H1 (cell line): ENCODE measurements around the gene FRY. TPM values are rescaled to one million over a fixed set of nuclear protein-coding genes. Genes with fewer than 3 reads are reported as not detected.

Experiments used
- CTCF ChIA-PET: fragments of 300-600 bp; sonication (Branson Sonifier 250); formaldehyde crosslinking; loops from one replicate; lab custom pipeline; 2021; ENCODE audit not compliant: partially characterized antibody; lab: Charles Lee
- POLR2A ChIA-PET: fragments of 300-600 bp; sonication (Branson Sonifier 250); formaldehyde crosslinking; loops from one replicate; lab custom pipeline; 2021; ENCODE audit warnings: inconsistent platforms; ENCODE audit not compliant: partially characterized antibody; lab: Charles Lee
- DNase-seq, 2 experiments: peaks; one replicate each; pipeline versions ENCODE4 v3.0.0 to v3.0.0-alpha.2; 2010 to 2022; ENCODE audit warnings: low spot score in 2 of 2, low read depth in 1 of 2, mixed read lengths in 1 of 2
- FAIRE-seq: peaks from 2 replicates; lab custom pipeline; 2011; peaks lifted over from hg19 to GRCh38; lab: Jason Lieb, UNC
- H2AFZ ChIP-seq: 2 replicates; pipeline ENCODE4 v1.8.1; 2012; ENCODE audit warnings: low read length, inconsistent platforms
- H2AK5ac ChIP-seq: 2 replicates; pipeline ENCODE4 v1.6.1; 2013; ENCODE audit warnings: low read depth, low read length
- H2BK120ac ChIP-seq: replicated peaks from 2 replicates; pipeline ENCODE3; 2013; ENCODE audit warnings: low read depth, low read length, inconsistent platforms
- H2BK12ac ChIP-seq: 2 replicates; pipeline ENCODE4 v1.6.1; 2013; ENCODE audit warnings: low read depth, low read length
- H2BK15ac ChIP-seq: 2 replicates; pipeline ENCODE4 v1.6.1; 2013; ENCODE audit warnings: low read length
- H2BK20ac ChIP-seq: 2 replicates; pipeline ENCODE4 v1.6.1; 2013; ENCODE audit warnings: low read length
- H2BK5ac ChIP-seq: 2 replicates; pipeline ENCODE4 v1.6.1; 2013; ENCODE audit warnings: low read depth, low read length
- H3K14ac ChIP-seq: 2 replicates; pipeline ENCODE4 v1.6.1; 2013; ENCODE audit warnings: inconsistent platforms; ENCODE audit not compliant: insufficient read length
- H3K18ac ChIP-seq: 2 replicates; pipeline ENCODE4 v1.6.1; 2013; ENCODE audit warnings: low read length; ENCODE audit errors: extremely low read depth
- H3K23ac ChIP-seq: 2 replicates; pipeline ENCODE4 v1.6.1; 2013; ENCODE audit warnings: inconsistent platforms; ENCODE audit not compliant: insufficient read length
- H3K23me2 ChIP-seq: 2 replicates; pipeline ENCODE4 v1.6.1; 2013; ENCODE audit warnings: low read depth, low read length
- H3K27ac ChIP-seq: 2 replicates; pipeline ENCODE4 v1.6.1; 2011; ENCODE audit warnings: low read depth, low read length, inconsistent platforms
- H3K27me3 ChIP-seq, 4 experiments: replicated peaks in 1 of 4; 1 replicate in 1 of 4; 2 replicates in 3 of 4; pipeline versions ENCODE4 v1.6.1 to v1.8.1; 2011 to 2013; ENCODE audit warnings: low read length in 3 of 4, mild to moderate bottlenecking in 3 of 4, inconsistent platforms in 2 of 4, mixed read lengths in 2 of 4, moderate library complexity in 1 of 4; ENCODE audit not compliant: control insufficient read depth in 3 of 4, insufficient read depth in 3 of 4; ENCODE audit errors: extremely low read depth in 1 of 4
- H3K36me3 ChIP-seq, 4 experiments: 2 replicates each; pipeline versions ENCODE4 v1.6.1 to v1.8.1; 2011 to 2013; ENCODE audit warnings: mild to moderate bottlenecking in 4 of 4, low read length in 3 of 4, moderate library complexity in 2 of 4, control low read depth in 1 of 4, inconsistent platforms in 1 of 4; ENCODE audit not compliant: insufficient read depth in 4 of 4, control insufficient read depth in 2 of 4
- H3K4ac ChIP-seq: replicated peaks from 2 replicates; pipeline ENCODE3; 2013; ENCODE audit warnings: low read length, low read depth, mixed read lengths, inconsistent platforms; ENCODE audit not compliant: insufficient read length
- H3K4me1 ChIP-seq, 4 experiments: replicated peaks in 1 of 4; 1 replicate in 1 of 4; 2 replicates in 3 of 4; pipeline versions ENCODE4 v1.6.1 to v1.8.1; 2011 to 2013; ENCODE audit warnings: low read length in 3 of 4, inconsistent platforms in 2 of 4, mixed read lengths in 1 of 4; ENCODE audit not compliant: insufficient read depth in 4 of 4, control insufficient read depth in 3 of 4
- H3K4me2 ChIP-seq, 2 experiments: 2 replicates each; pipeline versions ENCODE4 v1.6.1 to v1.8.1; 2011 to 2013; ENCODE audit warnings: low read depth in 2 of 2, low read length in 2 of 2, control low read depth in 1 of 2, inconsistent platforms in 1 of 2, mild to moderate bottlenecking in 1 of 2; ENCODE audit not compliant: insufficient read depth in 1 of 2
- H3K4me3 ChIP-seq, 4 experiments: fragments of 200-600, 300-600 bp in 1 of 4; sonication (generic), shearing (Covaris generic), sonication (Bioruptor Twin) in 1 of 4; 2 replicates each; pipeline versions ENCODE4 v1.5.1 to v1.8.1; 2011 to 2016; ENCODE audit warnings: low read length in 4 of 4, low read depth in 3 of 4, control low read depth in 2 of 4, inconsistent platforms in 2 of 4, mild to moderate bottlenecking in 2 of 4, mixed read lengths in 1 of 4, moderate library complexity in 1 of 4; ENCODE audit not compliant: insufficient read depth in 2 of 4; ENCODE audit errors: extremely low read depth in 1 of 4
- H3K56ac ChIP-seq: replicated peaks from 2 replicates; pipeline ENCODE3; 2013; ENCODE audit warnings: low read depth, mild to moderate bottlenecking, mixed read lengths, low read length, inconsistent platforms; ENCODE audit not compliant: insufficient read length
- H3K79me1 ChIP-seq: 2 replicates; pipeline ENCODE4 v1.6.1; 2013; ENCODE audit warnings: low read depth, low read length, control low read depth
- H3K79me2 ChIP-seq, 2 experiments: 2 replicates each; pipeline versions ENCODE4 v1.6.1 to v1.8.1; 2012 to 2013; ENCODE audit warnings: low read length in 2 of 2, mild to moderate bottlenecking in 2 of 2, inconsistent platforms in 1 of 2; ENCODE audit not compliant: insufficient read depth in 2 of 2, control insufficient read depth in 1 of 2
- H3K9ac ChIP-seq, 4 experiments: replicated peaks in 1 of 4; 1 replicate in 1 of 4; 2 replicates in 3 of 4; pipeline versions ENCODE4 v1.6.1 to v1.8.1; 2011 to 2013; ENCODE audit warnings: low read depth in 3 of 4, low read length in 3 of 4, control low read depth in 2 of 4, mild to moderate bottlenecking in 2 of 4, moderate library complexity in 2 of 4, inconsistent platforms in 1 of 4; ENCODE audit errors: extremely low read depth in 1 of 4
- H3K9me3 ChIP-seq, 2 experiments: 2 replicates each; pipeline versions ENCODE4 v1.6.1 to v1.8.1; 2012 to 2013; ENCODE audit warnings: mild to moderate bottlenecking in 2 of 2, moderate library complexity in 2 of 2, control low read depth in 1 of 2, inconsistent platforms in 1 of 2, low read depth in 1 of 2, low read length in 1 of 2, mixed read lengths in 1 of 2; ENCODE audit not compliant: insufficient read depth in 2 of 2
- H4K20me1 ChIP-seq, 2 experiments: replicated peaks in 1 of 2; 2 replicates each; pipeline versions ENCODE3 to v1.8.1; 2011 to 2013; ENCODE audit warnings: inconsistent platforms in 2 of 2, low read length in 2 of 2, mild to moderate bottlenecking in 1 of 2; ENCODE audit not compliant: insufficient read depth in 2 of 2, control insufficient read depth in 1 of 2
- H4K5ac ChIP-seq: 2 replicates; pipeline ENCODE4 v1.6.1; 2013; ENCODE audit warnings: low read length, low read depth, mixed read lengths, inconsistent platforms; ENCODE audit not compliant: insufficient read length
- H4K8ac ChIP-seq: 2 replicates; pipeline ENCODE4 v1.8.0; 2013; ENCODE audit warnings: mild to moderate bottlenecking, moderate library complexity, low read length, inconsistent platforms; ENCODE audit not compliant: insufficient read depth; ENCODE audit errors: extremely low read depth
- H4K91ac ChIP-seq: replicated peaks from 2 replicates; pipeline ENCODE3; 2013; ENCODE audit warnings: low read length, mixed read lengths, inconsistent platforms; ENCODE audit not compliant: insufficient read length
- EP300 ChIP-seq, 2 experiments: IDR thresholded peaks; 1 replicate in 1 of 2; 2 replicates in 1 of 2; pipeline ENCODE4 v1.6.1; 2011 to 2012; ENCODE audit warnings: low read depth in 2 of 2, low read length in 2 of 2, mild to moderate bottlenecking in 2 of 2, borderline replicate concordance in 1 of 2, inconsistent platforms in 1 of 2, moderate library complexity in 1 of 2
- GTF2F1 ChIP-seq: IDR thresholded peaks from 2 replicates; pipeline ENCODE4 v1.6.1; 2012; ENCODE audit warnings: low read depth, low read length, improper control_type of control experiment, borderline replicate concordance
- POLR2A ChIP-seq, 2 experiments: IDR thresholded peaks; 1 replicate in 1 of 2; 2 replicates in 1 of 2; pipeline ENCODE4 v1.6.1; 2011; ENCODE audit warnings: low read depth in 2 of 2, low read length in 2 of 2, mild to moderate bottlenecking in 2 of 2; ENCODE audit errors: control extremely low read depth in 1 of 2
- RNF2 ChIP-seq: fragments of 200-900, 300-1000 bp; sonication (generic); IDR thresholded peaks from 2 replicates; pipeline ENCODE4 v1.7.1; 2016; ENCODE audit warnings: borderline replicate concordance, low read depth, mild to moderate bottlenecking, antibody characterized with exemption, low read length; ENCODE audit not compliant: poor library complexity, severe bottlenecking; ENCODE audit errors: missing control alignments
- SIRT6 ChIP-seq: IDR thresholded peaks from one replicate; pipeline ENCODE4 v1.7.1; 2012; ENCODE audit warnings: low read length, inconsistent platforms
- WGBS, 2 experiments: shearing (Covaris generic) in 1 of 2; methylation state at CpG; one replicate each; pipeline versions ENCODE4 v1.1.6 to v1.1.7; 2013 to 2015; ENCODE audit warnings: low lambda C conversion rate in 2 of 2, mixed read lengths in 2 of 2, inconsistent platforms in 1 of 2, low coverage in 1 of 2, missing lambda C conversion rate in 1 of 2; ENCODE audit not compliant: insufficient replicate concordance in 2 of 2, insufficient coverage in 1 of 2, insufficient read length in 1 of 2; ENCODE audit errors: extremely low coverage in 1 of 2, missing lambda C conversion rate in 1 of 2; 5-methylcytosine and 5-hydroxymethylcytosine counted together
- polyA plus RNA-seq, 7 experiments: library from polyadenylated mRNA; depleted of rRNA in 3 of 7; stranded (reverse) in 5 of 7; unstranded in 2 of 7; fragments of >200 nt in 5 of 7; fragments of 200-250 nt in 2 of 7; gene quantifications; 1 replicate in 5 of 7; 2 replicates in 1 of 7; 4 replicates in 1 of 7; pipeline versions ENCODE4 v1.2.1 to v1.2.3, GENCODE V29; 2011 to 2013; ENCODE audit warnings: missing spikeins in 2 of 7, mixed read lengths in 2 of 7
- total RNA-seq: library from RNA; stranded (reverse); fragmentation: NEBNext Ultra II Directional; extraction: Animal tissue kit (Norgen Biotek cat#: 25700); gene quantifications from 2 replicates; pipeline ENCODE4 v1.2.1, GENCODE V29; 2021
- TF ChIP-seq, protein P1 (sequence below): IDR thresholded peaks from 2 replicates; pipeline ENCODE4 v1.6.1; 2011; ENCODE audit warnings: low read depth, mild to moderate bottlenecking, low read length; ENCODE audit not compliant: insufficient read depth

The FRY gene
- total and polyA plus RNA-seq, 2 of the 8 experiments (the other 6 are each of a cell fraction or from before 2014, with no cell fraction given), result 4.3 to 9.2 TPM

DNA sequence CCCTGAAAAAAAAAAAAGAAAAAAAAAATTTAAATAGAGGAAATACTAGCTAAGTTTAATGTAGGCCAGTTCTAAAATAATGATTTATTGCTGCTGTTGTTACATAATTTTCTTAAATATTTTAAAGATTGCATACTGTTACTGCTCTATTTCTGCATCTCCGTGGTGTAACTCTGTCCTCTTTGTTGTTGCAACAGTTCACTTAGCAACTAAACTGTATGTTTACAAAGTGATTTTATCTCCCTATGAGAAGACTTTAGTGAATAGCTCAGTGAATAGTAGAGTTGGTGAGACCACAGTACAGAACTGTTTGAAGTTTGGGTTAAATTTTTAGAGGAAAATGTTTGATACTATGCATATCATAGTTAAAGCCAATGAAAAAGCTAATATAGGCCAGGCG lies 303.1 kb downstream of the FRY start:
- no peak overlapping the region for H3K4ac ChIP-seq
- peaks cover 0 to 3% of the 10 kb centered on the region in 2 experiments; a peak in 1 of 4 replicates for H3K9me3 ChIP-seq
- no peaks in the 10 kb centered on the region for H3K23me2 ChIP-seq
- H3K56ac ChIP-seq, result no peak overlapping the region
- H4K20me1 ChIP-seq, result peaks cover 0 to 1% of the 10 kb centered on the region in 2 experiments
- H3K4me3 ChIP-seq, result no peak overlapping the region
- no peaks in the 10 kb centered on the region for H3K27me3 ChIP-seq
- POLR2A ChIA-PET, result interaction anchor here (0.7 kb wide), 1 partner anchor 281 kb away, joined by 3 read pairs; no protein-coding TSS in a partner anchor
- no peak overlapping the region for H3K23ac ChIP-seq
- no peaks in the 10 kb centered on the region for H3K4me1 ChIP-seq
- no peak overlapping the region for H4K5ac ChIP-seq
- no peak overlapping the region for H2BK20ac ChIP-seq
- no peak overlapping the region for H3K27ac ChIP-seq
- no peak overlapping the region for H3K14ac ChIP-seq
- H4K8ac ChIP-seq, result no peak overlapping the region
- no peak overlapping the region for H2AFZ ChIP-seq
- no peak overlapping the region for H2BK5ac ChIP-seq
- H2BK15ac ChIP-seq, result no peak overlapping the region
- no peak overlapping the region for H3K9ac ChIP-seq
- TF ChIP-seq SIRT6, result no peak
- no peak for TF ChIP-seq RNF2
- TF ChIP-seq, protein P1, sequence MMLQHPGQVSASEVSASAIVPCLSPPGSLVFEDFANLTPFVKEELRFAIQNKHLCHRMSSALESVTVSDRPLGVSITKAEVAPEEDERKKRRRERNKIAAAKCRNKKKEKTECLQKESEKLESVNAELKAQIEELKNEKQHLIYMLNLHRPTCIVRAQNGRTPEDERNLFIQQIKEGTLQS, result no peak
- no peak for TF ChIP-seq POLR2A (IDR thresholded peaks at IDR 0.05; ENCODE audit: control extremely low read depth in 1 of 2, low read depth in 2 of 2, low read length in 2 of 2)
- TF ChIP-seq GTF2F1, result no peak
- TF ChIP-seq EP300 (IDR thresholded peaks at IDR 0.05; ENCODE audit: borderline replicate concordance in 1 of 2, low read depth in 2 of 2, low read length in 2 of 2), result no peak
- H2BK12ac ChIP-seq, result no peak overlapping the region
- CTCF ChIA-PET, result interaction anchor here (1.4 to 2.0 kb wide), 3 partner anchors 10 to 425 kb away, joined by 3 to 5 read pairs (median 4); no protein-coding TSS in a partner anchor
- peaks cover 0 to 49% (median 26%) of the 10 kb centered on the region in 4 experiments; a peak in 5 of 8 replicates for H3K36me3 ChIP-seq
- no peak overlapping the region for H3K4me2 ChIP-seq
- H3K79me1 ChIP-seq, result no peaks in the 10 kb centered on the region
- no peaks in the 10 kb centered on the region for H3K79me2 ChIP-seq
- H2BK120ac ChIP-seq, result no peak overlapping the region
- no peak overlapping the region for H3K18ac ChIP-seq
- FAIRE-seq (no peak), DNase-seq (no peak)
- no peak overlapping the region for H2AK5ac ChIP-seq
- no peak overlapping the region for H4K91ac ChIP-seq
- WGBS, 2 experiments, result 91% methylated on average over 2 of the region's 2 CpGs; no CpG with 5 or more reads in 1 of the 2 experiments
